PC-9 (cell line): ENCODE data around the gene GIT1. TPM values are rescaled to one million over a fixed set of nuclear protein-coding genes. Genes with fewer than 3 reads are reported as not detected.

Experiments used
- BruUV-seq: library from RNA; stranded (reverse); fragments of 400-500 nt; replicated peaks from 2 replicates; lab custom pipeline; 2021; lab: Mats Ljungman, UMichigan
- CTCF ChIA-PET: fragments of 300-600 bp; sonication (Branson Sonifier 250); formaldehyde crosslinking; loops from one replicate; lab custom pipeline; 2022; ENCODE audit warnings: antibody characterized with exemption; lab: Charles Lee
- POLR2A ChIA-PET: fragments of 300-600 bp; sonication (Branson Sonifier 250); formaldehyde crosslinking; loops from one replicate; lab custom pipeline; 2022; ENCODE audit warnings: antibody characterized with exemption; ENCODE audit not compliant: unreplicated experiment; lab: Charles Lee
- DNase-seq, 2 experiments: peaks; one replicate each; pipeline versions ENCODE4 v3.0.0 to v3.0.0-alpha.2; 2015 to 2022; ENCODE audit warnings: mixed read lengths in 1 of 2
- H2AFZ ChIP-seq: fragments of 200-600 bp; sonication (generic); 2 replicates; pipeline ENCODE4 v1.8.1; 2017; ENCODE audit warnings: antibody characterized with exemption
- H3F3A ChIP-seq: fragments of 200-600 bp; sonication (generic); 2 replicates; pipeline ENCODE4 v1.8.1; 2017; ENCODE audit warnings: antibody characterized with exemption, mild to moderate bottlenecking, low read depth; ENCODE audit not compliant: insufficient read depth
- H3K27ac ChIP-seq: fragments of 200-600 bp; sonication (generic); 2 replicates; pipeline ENCODE4 v1.6.1; 2016; ENCODE audit warnings: mixed run types
- H3K27me3 ChIP-seq: fragments of 200-600 bp; sonication (generic); 2 replicates; pipeline ENCODE4 v1.6.1; 2016; ENCODE audit warnings: low read depth, mixed run types; ENCODE audit not compliant: insufficient read depth
- H3K36me3 ChIP-seq: fragments of 200-600 bp; sonication (generic); 2 replicates; pipeline ENCODE4 v1.6.1; 2016; ENCODE audit warnings: low read depth, mixed run types
- H3K4me1 ChIP-seq: fragments of 200-600 bp; sonication (generic); replicated peaks from 2 replicates; pipeline ENCODE4 v1.6.1; 2016; ENCODE audit warnings: mixed run types; ENCODE audit not compliant: insufficient read depth
- H3K4me2 ChIP-seq: fragments of 200-600 bp; sonication (generic); 2 replicates; pipeline ENCODE4 v1.6.1; 2017; ENCODE audit warnings: mixed run types
- H3K4me3 ChIP-seq: fragments of 200-600 bp; sonication (generic); 2 replicates; pipeline ENCODE4 v1.6.1; 2016; ENCODE audit warnings: mixed run types
- H3K79me2 ChIP-seq: fragments of 200-600 bp; sonication (generic); 2 replicates; pipeline ENCODE4 v1.6.1; 2017; ENCODE audit warnings: low read depth, mixed run types
- H3K9me2 ChIP-seq: fragments of 200-600 bp; sonication (generic); 2 replicates; pipeline ENCODE4 v1.8.1; 2017; ENCODE audit warnings: mild to moderate bottlenecking; ENCODE audit not compliant: insufficient read depth
- H3K9me3 ChIP-seq: fragments of 200-600 bp; sonication (generic); 2 replicates; pipeline ENCODE4 v1.8.1; 2016; ENCODE audit warnings: low read depth; ENCODE audit not compliant: insufficient read depth
- H4K20me1 ChIP-seq: fragments of 200-600 bp; sonication (generic); 2 replicates; pipeline ENCODE4 v1.8.1; 2017; ENCODE audit not compliant: insufficient read depth
- CTCF ChIP-seq: fragments of 200-600 bp; sonication (generic); conservative IDR thresholded peaks from 2 replicates; pipeline ENCODE4 v1.6.1; 2017; ENCODE audit warnings: mixed run types, antibody characterized with exemption, mild to moderate bottlenecking, moderate library complexity
- EZH2 ChIP-seq: fragments of 200-600 bp; sonication (generic); IDR thresholded peaks from 2 replicates; pipeline ENCODE4 v1.8.0; 2017; ENCODE audit warnings: antibody characterized with exemption, low read depth
- intact Hi-C: fragments of 100-400 bp; cut with micrococcal nuclease; formaldehyde crosslinking; loops from one replicate; pipeline ENCODE4 v1.10.0; 2022; ENCODE audit not compliant: unreplicated experiment
- total RNA-seq: library from RNA; stranded (reverse); gene quantifications from 2 replicates; pipeline ENCODE4 v1.2.3, GENCODE V29; 2021

GIT1 gene
- total RNA-seq, 1 experiment from 2014 or later: 84.8 TPM

- no peaks in the 10 kb centered on the region for H3K9me2 ChIP-seq
- 0 out of 2 replicates have a peak, but pooled peaks cover 5% of the 10 kb centered on the region for H3K36me3 ChIP-seq
- intact Hi-C loops: no loop called here
- H3K27ac ChIP-seq: no peak overlapping the region
- H3K9me3 ChIP-seq: no peaks in the 10 kb centered on the region
- ChIA-PET POLR2A (interaction anchor here (0.5 kb wide), 2 partner anchors 133 to 464 kb away, joined by 5 to 6 read pairs; no protein-coding TSS in a partner anchor), CTCF (interaction anchor here (0.5 kb wide), 1 partner anchor 42 kb away, joined by 6 read pairs; no protein-coding TSS in a partner anchor)
- no peaks in the 10 kb centered on the region for H4K20me1 ChIP-seq
- peaks cover 13% of the 10 kb centered on the region; the same call in 1 of the 2 replicates for H3F3A ChIP-seq
- no peak overlapping the region for H3K4me2 ChIP-seq
- TF ChIP-seq EZH2 (no peak), CTCF (no peak)
- DNase-seq: no peak
- H3K4me1 ChIP-seq: peaks cover 24% of the 10 kb centered on the region
- H3K79me2 ChIP-seq: no peaks in the 10 kb centered on the region
- no peak overlapping the region for H2AFZ ChIP-seq
- no TSS peak for BruUV-seq
- H3K27me3 ChIP-seq: no peaks in the 10 kb centered on the region
- H3K4me3 ChIP-seq: no peak overlapping the region
Measured at GRCh38 chr17:29627951-29628350, 38.5 kb upstream of the GIT1 start.

- Histone ChIP-seq H4K20me1 (no peaks in the 10 kb centered on the region), H3K27me3 (no peaks in the 10 kb centered on the region), H3K27ac (no peak overlapping the region), H3K4me1 (peaks cover 45% of the 10 kb centered on the region), H2AFZ (no peak overlapping the region), H3K9me3 (no peaks in the 10 kb centered on the region), H3K4me3 (no peak overlapping the region), H3K4me2 (no peak overlapping the region), H3F3A (peaks cover 15% of the 10 kb centered on the region; the same call in 1 of the 2 replicates), H3K36me3 (no peaks in the 10 kb centered on the region), H3K79me2 (no peaks in the 10 kb centered on the region), H3K9me2 (no peaks in the 10 kb centered on the region)
- TF ChIP-seq EZH2 (no peak), CTCF (no peak)
- ChIA-PET CTCF (interaction anchor here (0.6 to 1.7 kb wide), 8 partner anchors 9 to 468 kb away, joined by 3 to 6 read pairs (median 3); no protein-coding TSS in a partner anchor), POLR2A (interaction anchor here (0.6 to 1.0 kb wide), 5 partner anchors 14 to 640 kb away, joined by 4 to 5 read pairs (median 4); no protein-coding TSS in a partner anchor)
- intact Hi-C loops: no loop called here
- BruUV-seq: no TSS peak
- peak in 1 of 2 experiments; percentile 40 for DNase-seq
Measured at GRCh38 chr17:29625037-29625750, 35.7 kb upstream of the GIT1 start.

GRCh38 chr17:29624586-29624985, 35.1 kb upstream of the GIT1 start:
- BruUV-seq: no TSS peak
- TF ChIP-seq EZH2 (no peak), CTCF (no peak)
- Histone ChIP-seq H4K20me1 (no peaks in the 10 kb centered on the region), H3K27me3 (no peaks in the 10 kb centered on the region), H2AFZ (no peak overlapping the region), H3K4me1 (peaks cover 51% of the 10 kb centered on the region), H3K4me2 (no peak overlapping the region), H3K36me3 (no peaks in the 10 kb centered on the region), H3K79me2 (no peaks in the 10 kb centered on the region), H3K9me2 (no peaks in the 10 kb centered on the region), H3K9me3 (no peaks in the 10 kb centered on the region), H3F3A (peaks cover 15% of the 10 kb centered on the region; the same call in 1 of the 2 replicates), H3K4me3 (no peak overlapping the region), H3K27ac (0 out of 2 replicates have a peak overlapping the region, but pooled peaks have one; percentile 36)
- CTCF ChIA-PET: interaction anchor here (0.8 to 1.7 kb wide), 2 partner anchors 30 to 33 kb away, joined by 3 to 6 read pairs; no protein-coding TSS in a partner anchor
- DNase-seq: no peak
- POLR2A ChIA-PET: interaction anchor here (0.5 to 1.0 kb wide), 4 partner anchors 11 to 31 kb away, joined by 3 to 5 read pairs (median 4); no protein-coding TSS in a partner anchor
- intact Hi-C loops: no loop called here
